ENCODE data around the gene AXIN1. TPM values are rescaled to one million over a fixed set of nuclear protein-coding genes. Genes with fewer than 3 reads are reported as not detected.

AXIN1 gene
- total RNA-seq, 1 experiment from 2014 or later: 50.3 TPM

- H3K4me1 Mint-ChIP-seq: no peaks in the 10 kb centered on the region
- TF ChIP-seq KAT7 (CRISPR knock-in tag; IDR thresholded peaks at IDR 0.05; ENCODE audit: borderline replicate concordance) (no peak), TCF7 (CRISPR knock-in tag; IDR thresholded peaks at IDR 0.05; ENCODE audit: low read depth) (no peak), MXD4 (CRISPR knock-in tag; IDR thresholded peaks at IDR 0.05; ENCODE audit: borderline replicate concordance) (no peak), EMX1 (CRISPR knock-in tag; IDR thresholded peaks at IDR 0.05) (no peak), ARID4B (CRISPR knock-in tag; IDR thresholded peaks at IDR 0.05; ENCODE audit: borderline replicate concordance) (no peak), ZSCAN18 (CRISPR knock-in tag; IDR thresholded peaks at IDR 0.05) (no peak), CREB1 (CRISPR knock-in tag; IDR thresholded peaks at IDR 0.05) (no peak), ATF6 (CRISPR knock-in tag; IDR thresholded peaks at IDR 0.05) (no peak), IRF1 (CRISPR knock-in tag; IDR thresholded peaks at IDR 0.05) (no peak), ZNF416 (CRISPR knock-in tag; IDR thresholded peaks at IDR 0.05) (no peak), NFE2L1 (CRISPR knock-in tag; IDR thresholded peaks at IDR 0.05) (no peak), TEAD1 (CRISPR knock-in tag; IDR thresholded peaks at IDR 0.05) (no peak), ZNF425 (CRISPR knock-in tag; conservative IDR thresholded peaks at IDR 0.05) (no peak), ZNF532 (CRISPR knock-in tag; IDR thresholded peaks at IDR 0.05; ENCODE audit: borderline replicate concordance) (no peak), ERG (CRISPR knock-in tag; IDR thresholded peaks at IDR 0.05) (no peak), ELF4 (CRISPR knock-in tag; IDR thresholded peaks at IDR 0.05; ENCODE audit: low read depth) (no peak), SOX15 (CRISPR knock-in tag; IDR thresholded peaks at IDR 0.05) (no peak), ZBTB21 (CRISPR knock-in tag; IDR thresholded peaks at IDR 0.05; ENCODE audit: borderline replicate concordance) (no peak), FOXK1 (CRISPR knock-in tag; IDR thresholded peaks at IDR 0.05) (no peak), ZNF121 (CRISPR knock-in tag; IDR thresholded peaks at IDR 0.05) (no peak)
- H3K27me3 Mint-ChIP-seq (ENCODE audit: low read depth): no peaks in the 10 kb centered on the region
- no peak for ATAC-seq
- H3K27ac Mint-ChIP-seq: no peak overlapping the region
- DNase-seq (ENCODE audit: low spot score): no peak
- ChIA-PET CTCF (interaction anchor here (0.9 kb wide), 1 partner anchor 147 kb away, joined by 4 read pairs; no protein-coding TSS in a partner anchor), POLR2A (no interaction called here)
- H3K4me3 Mint-ChIP-seq: no peak overlapping the region
- peaks cover 33% of the 10 kb centered on the region for H3K36me3 Mint-ChIP-seq
- H3K9me3 Mint-ChIP-seq: no peaks in the 10 kb centered on the region
These were observed 98.7 kb downstream of the AXIN1 start for GRCh38 chr16:253833-254232.

Measured in WTC11 (cell line).